ENCODE measurements around the gene C17orf50.

DNA sequence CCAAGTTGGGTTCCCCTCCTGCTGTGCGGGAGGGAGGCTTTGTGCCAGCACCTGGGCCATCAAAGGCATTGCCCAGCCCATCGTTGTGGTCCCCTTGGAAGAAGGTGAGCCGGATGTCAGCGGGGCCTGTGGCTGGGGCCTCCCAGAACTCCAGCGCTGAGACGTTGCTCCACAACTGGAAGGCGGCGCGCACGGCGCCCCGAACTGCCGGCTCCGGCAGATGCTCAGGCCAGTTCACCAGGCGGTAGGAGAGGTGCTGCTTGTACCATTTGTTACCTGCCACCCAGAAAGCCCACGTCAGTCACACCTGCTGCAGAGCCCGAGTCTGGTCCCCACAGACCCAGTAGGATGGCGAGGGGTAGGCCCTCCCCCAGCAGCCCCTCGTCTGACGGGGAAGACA, 12.4 kb downstream of the C17orf50 start:
- TF ChIP-seq, protein P1, sequence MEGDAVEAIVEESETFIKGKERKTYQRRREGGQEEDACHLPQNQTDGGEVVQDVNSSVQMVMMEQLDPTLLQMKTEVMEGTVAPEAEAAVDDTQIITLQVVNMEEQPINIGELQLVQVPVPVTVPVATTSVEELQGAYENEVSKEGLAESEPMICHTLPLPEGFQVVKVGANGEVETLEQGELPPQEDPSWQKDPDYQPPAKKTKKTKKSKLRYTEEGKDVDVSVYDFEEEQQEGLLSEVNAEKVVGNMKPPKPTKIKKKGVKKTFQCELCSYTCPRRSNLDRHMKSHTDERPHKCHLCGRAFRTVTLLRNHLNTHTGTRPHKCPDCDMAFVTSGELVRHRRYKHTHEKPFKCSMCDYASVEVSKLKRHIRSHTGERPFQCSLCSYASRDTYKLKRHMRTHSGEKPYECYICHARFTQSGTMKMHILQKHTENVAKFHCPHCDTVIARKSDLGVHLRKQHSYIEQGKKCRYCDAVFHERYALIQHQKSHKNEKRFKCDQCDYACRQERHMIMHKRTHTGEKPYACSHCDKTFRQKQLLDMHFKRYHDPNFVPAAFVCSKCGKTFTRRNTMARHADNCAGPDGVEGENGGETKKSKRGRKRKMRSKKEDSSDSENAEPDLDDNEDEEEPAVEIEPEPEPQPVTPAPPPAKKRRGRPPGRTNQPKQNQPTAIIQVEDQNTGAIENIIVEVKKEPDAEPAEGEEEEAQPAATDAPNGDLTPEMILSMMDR (IDR thresholded peaks at IDR 0.05): no peak
- TF ChIP-seq POLR2A (IDR thresholded peaks at IDR 0.05): no peak
